NCI-H2227 treated with DMSO at 0.1 percent for 48 hours (cell line): Measurements from ENCODE around the gene KLHL30.

Experiments
- DNase-seq: peaks from one replicate; lab custom pipeline; 2025; lab: John Stamatoyannopoulos, UW

Gene KLHL30, protein sequence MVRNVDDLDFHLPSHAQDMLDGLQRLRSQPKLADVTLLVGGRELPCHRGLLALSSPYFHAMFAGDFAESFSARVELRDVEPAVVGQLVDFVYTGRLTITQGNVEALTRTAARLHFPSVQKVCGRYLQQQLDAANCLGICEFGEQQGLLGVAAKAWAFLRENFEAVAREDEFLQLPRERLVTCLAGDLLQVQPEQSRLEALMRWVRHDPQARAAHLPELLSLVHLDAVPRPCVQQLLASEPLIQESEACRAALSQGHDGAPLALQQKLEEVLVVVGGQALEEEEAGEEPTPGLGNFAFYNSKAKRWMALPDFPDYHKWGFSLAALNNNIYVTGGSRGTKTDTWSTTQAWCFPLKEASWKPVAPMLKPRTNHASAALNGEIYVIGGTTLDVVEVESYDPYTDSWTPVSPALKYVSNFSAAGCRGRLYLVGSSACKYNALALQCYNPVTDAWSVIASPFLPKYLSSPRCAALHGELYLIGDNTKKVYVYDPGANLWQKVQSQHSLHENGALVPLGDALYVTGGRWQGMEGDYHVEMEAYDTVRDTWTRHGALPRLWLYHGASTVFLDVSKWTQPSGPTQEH

DNA sequence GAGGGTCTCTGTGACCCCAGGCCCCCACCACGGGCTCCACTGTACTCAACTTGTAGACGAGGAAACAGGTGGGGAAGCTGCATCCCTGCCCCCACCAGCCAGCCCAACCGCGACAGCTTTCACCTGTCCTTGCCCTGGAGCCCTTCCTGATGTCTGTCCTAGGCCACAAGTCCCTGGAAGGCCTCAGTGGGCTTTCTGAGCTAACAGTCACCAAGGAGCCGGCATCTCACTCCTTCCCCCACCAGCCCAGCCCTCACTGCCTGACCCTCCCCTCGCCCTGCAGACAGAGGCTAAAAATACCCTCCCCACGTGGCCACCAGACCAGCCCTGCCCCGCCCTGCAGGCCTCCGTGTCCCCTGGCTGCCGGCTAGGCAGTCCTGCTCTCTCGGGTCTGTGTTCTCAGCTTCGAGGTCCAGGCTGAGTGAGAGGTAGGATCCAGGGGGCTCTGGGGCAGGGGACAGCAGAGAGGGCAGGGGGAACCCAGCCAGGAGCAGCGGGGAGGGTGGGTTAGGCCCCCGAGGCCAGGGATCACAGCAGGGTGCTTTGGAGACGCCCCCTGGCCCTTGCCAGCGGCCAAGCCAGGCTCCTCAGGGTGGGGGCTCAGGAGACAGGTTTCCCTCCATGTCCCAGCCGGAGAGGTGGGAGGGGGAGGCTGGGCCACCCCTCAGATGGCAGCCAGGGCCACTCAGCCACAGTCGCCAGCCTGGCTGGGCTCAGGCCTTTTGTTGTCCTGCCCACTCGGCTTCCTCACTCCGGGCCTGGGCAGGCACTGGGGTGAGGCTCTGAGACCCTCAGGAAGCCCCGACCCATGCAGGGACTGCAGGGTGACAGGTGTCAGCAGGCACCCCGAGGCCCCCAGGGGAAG, at the start of gene KLHL30:
Gene KLHL30 (plus strand): TSS at position 338 of the 865 bp plus-strand sequence. CDS start 2,087 bp downstream, outside the sequence.
- no peak for DNase-seq

DNA sequence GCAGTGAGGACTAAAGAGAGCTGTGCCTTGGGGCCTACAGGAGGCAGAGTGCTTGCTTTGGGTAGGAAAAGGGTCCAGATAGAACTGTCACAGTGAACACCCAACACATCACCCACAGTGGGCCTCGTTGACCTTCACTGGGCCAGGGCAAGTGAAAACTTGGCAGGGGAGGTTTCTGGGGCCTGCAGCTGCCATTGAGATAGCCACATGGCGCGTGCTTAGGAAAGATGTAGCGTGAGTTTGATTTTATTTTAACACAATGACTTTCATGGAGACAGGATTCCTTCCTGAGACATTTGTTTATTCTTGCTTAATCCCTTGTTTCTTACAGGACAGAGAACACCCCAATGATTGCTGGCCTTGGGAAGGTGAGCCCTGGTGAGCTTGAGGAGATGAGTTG, 47.6 kb upstream of the KLHL30 start:
- no peak for DNase-seq

GRCh38 chr2:238091436-238092060, 46.9 kb upstream of the KLHL30 start:
- no peak for DNase-seq

DNA sequence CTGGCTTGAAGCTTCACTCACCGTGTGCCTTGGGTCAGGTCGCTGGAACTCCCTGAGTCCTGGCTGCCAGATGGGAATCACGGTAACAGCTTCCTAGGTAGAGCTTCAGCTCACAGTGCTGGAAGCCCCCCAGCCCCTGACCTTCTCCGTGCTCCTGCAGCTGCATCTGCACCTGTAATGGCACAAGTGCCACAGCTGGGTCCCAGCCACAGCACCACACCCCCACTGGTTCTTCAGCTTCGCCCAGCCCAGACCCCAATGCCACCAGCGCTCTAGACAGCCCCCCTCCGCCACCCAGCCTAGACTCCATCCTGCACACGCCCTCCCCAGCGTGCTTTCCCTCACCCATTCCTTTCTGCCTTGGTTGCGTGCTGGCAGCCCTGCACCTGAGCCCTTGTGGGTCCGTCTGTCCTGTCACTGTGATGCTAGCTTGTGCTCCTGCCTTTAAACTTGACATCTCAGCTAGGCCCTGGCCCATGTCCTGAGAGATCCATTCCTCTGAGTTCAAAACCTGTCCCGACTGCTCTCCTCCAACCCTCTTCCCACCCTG, 45.9 kb upstream of the KLHL30 start:
- no peak for DNase-seq

- no peak for DNase-seq
Measured at GRCh38 chr2:238093181-238094140, 45.0 kb upstream of the KLHL30 start.

DNA sequence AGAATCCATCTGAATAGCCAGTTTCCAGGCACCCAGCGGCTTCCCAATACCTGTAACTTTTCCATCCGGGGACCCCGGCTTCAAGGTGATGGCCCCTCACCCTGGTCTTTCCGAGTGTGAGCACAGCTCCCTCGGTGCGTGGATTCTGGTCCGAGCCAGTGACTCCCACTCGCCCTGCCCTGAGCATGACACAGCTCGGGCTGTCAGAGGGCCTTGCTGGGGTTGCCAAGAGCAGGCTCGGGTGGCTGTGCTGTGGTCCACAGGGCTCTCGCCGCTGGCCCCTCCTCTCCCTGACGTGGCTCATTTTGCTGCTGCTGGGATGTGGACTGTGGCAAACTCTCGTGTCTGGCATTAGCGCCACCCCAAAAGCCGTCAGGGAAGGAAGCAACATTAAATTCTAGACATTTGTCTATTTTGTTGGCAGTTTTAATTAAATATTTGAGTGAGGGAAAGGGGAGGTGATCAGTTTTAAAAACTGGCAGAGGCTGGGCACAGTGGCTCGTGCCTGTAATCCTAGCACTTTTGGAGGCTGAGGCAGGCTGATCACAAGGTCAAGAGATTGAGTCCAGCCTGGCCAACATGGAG, 43.9 kb upstream of the KLHL30 start:
- DNase-seq, result no peak

DNA sequence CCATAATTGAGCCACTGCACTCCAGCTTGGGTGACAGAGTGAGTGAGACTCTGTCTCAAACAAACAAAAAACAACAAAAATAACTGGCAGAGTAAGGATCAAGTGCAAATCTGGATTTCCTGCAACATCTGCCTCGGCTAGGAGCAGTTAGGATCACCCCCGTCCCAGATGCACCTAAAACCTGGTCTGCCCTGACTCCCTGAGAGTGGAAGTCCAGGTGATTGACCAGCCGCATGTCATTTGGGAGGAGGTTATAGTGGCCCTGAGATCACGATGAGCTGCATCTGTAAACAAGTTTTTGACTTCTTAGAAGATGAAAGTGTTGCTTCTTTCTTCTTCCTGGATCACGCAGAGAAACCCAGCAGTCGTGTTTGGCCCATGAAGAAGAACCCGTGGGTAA, 43.3 kb upstream of the KLHL30 start:
- no peak for DNase-seq

DNA sequence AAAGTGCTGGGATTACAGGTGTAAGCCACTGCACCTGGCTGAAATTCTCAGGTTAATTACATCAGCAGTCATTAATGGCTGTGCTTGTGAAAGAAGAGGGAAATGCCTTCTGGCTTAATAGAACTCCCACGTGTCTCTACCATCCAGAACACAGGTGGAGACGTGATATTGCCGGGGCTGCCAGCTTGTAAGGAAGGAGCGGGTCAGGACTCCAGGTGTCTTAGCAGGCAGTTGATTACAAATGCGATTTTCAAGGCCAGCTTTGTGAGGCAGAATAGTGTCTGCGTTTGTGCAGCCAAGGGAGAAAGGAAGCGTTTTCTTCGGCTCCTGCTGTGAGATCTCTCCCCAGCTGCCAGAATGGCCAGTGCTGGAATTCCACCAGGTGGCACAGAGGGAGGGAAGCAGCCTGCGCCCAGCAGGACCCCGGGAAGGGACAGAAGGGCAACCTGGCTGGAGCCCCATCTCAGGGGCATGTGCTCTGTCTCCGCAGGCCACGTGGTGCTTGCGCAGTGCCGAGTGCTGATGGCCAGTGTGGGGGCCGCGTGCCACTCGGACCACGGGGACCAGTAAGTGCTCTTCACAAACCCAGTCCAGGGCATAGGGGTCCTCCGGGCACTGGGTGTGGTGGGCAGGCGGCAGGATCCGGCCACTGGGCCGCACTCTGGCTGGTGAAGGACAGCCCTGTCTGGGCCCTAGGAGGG, 42.0 kb upstream of the KLHL30 start:
- DNase-seq, result no peak

DNA sequence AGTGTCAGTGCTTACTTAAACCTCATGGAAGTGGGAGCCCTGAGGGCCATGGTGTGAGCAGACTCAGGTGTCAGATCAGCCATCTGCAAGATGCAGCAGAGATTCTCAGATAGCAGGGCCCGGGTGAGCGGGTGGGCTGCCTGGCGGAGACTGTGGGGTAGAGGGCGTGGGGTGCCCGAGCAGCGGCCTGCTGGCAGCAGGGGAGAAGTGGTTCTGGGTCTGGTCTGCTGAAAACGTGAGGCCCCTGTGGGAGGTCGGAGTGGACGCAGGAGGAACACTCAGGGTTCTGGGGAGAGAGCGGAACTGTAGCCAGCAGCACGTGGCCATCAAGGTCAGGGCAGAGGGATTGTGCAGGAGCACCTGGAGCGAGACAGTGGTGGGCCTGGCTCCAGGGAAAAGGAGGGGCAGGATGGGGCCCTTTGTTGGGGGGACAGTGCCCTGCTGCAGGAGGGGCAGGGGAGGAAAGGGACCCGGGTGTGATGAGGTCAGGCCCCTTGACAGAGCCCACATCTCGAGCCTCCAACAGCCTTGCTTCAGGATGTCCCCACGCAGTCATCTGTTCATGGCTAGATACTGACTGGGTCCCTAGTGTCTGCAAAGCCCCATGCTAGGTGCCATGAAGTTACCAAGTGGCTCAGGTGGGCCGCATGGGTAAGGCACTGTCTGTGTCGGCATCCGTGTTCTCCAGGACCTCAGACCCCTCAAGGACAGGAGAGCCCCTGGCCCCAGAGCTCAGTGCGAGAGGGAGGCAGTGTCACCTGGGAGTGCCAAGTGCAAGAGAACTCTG, 41.1 kb upstream of the KLHL30 start:
- no peak for DNase-seq

- no peak for DNase-seq
Measured at GRCh38 chr2:238097988-238098871, 40.2 kb upstream of the KLHL30 start.

GRCh38 chr2:238098901-238099713, 39.4 kb upstream of the KLHL30 start:
- no peak for DNase-seq

DNA sequence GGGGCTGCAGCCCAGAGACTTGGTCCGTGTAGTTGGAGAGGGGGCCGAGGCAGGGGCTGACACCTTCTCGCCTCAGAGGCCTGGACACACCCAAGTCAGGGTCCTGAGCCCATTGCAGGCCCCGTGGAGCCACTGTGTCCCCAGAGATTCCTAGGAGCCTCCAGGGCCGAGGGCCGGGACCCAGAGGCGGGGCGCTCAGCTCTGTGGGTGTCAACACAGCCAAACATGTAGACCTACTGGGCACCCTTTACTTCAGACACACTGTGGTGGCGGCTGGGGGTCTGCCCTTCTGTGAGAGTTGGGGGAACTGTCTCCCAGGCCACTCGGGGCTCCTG, 38.8 kb upstream of the KLHL30 start:
- DNase-seq, result no peak

DNA sequence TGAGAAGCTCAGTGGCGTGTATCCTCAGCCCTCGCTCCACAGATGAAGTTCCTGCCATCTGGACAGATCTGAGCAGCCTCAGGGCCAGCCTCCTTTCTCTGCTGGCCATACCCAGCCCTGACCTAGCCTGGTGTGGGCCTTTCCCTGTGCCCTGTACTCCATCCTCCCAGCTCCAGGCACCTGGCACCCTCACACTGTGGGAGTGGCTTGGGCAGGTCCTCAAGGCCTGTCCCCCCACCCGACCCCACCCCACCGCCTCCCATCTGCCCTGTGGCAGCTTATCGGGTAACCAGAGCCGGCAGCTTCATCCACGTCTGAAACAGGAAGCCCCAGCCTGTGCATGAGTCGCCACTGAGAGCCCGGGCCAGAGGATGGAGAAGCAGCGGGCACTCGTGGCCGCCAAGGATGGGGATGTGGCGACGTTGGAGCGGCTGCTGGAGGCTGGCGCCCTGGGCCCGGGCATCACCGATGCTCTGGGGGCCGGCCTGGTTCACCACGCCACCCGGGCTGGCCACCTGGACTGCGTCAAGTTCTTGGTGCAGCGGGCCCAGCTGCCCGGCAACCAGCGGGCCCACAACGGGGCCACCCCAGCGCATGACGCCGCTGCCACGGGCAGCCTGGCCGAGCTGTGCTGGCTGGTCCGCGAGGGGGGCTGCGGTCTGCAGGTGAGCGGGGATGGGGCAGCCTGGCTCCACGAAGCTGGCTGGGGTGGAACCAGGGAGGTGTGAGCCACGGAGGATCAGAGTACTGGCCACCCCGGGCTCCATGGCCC, 38.2 kb upstream of the KLHL30 start, which contains the start of gene ESPNL:
Gene ESPNL (plus strand): TSS at position 292 of the 772 bp plus-strand sequence. CDS start 80 bp downstream, at position 372.
- DNase-seq, result no peak

DNA sequence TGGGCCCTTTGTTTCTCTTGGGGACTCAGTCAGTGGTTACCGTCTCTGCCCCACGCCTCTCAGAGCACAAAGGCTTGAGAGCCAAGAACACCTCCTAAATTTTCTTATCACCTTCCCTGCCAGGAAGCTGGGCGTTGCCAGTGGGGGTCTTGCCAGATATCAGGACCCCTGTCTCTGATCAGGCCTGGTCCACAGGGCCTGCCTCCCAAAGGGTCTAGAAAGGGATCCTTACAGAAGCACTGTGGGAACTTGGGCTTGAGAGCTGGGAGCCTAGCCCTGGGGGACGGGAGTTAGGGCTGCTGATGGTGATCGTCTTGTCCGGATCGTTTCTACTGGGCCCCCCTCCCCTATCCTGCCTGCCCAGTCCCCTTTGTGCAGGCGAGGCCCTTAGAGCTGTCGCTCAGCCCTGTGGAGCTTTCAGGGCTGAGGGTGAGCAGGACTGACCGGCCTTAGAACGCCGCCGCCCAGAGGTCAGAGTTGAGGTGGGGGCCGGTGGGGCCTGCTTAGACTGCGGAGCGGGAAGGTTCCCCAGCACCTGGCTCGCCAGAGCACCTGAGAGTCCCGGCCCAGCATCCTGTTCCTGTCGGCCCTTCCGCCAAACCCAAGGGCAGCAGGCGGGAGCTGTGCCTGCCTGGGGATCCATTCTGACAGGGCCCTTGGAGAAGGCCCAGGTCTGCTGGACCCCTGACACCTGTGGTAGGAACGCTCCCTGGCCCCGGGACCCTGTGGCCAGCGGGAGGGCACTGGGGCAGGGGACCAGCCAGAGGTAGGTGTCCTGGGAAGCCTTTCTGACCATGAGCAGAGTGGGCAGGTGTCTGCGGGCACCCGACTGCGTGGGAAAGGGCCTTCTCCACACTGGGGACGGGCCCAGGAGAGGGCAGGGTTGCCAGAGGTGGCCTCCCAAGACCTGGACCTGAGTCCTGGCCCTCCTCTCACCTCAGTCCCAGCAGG, 37.4 kb upstream of the KLHL30 start:
- no peak for DNase-seq
